Measurements from ENCODE around the gene HDGF.

GRCh38 chr1:156709031-156709430 lies 42.4 kb downstream of the HDGF start:
- no peak for TF ChIP-seq CTCF (IDR thresholded peaks at IDR 0.05)
- TF ChIP-seq POLR2A (IDR thresholded peaks at IDR 0.05), result no peak

All from testis (tissue), 2 donors.